Measurements from ENCODE around the gene BUD31. TPM values are rescaled to one million over a fixed set of nuclear protein-coding genes. Genes with fewer than 3 reads are reported as not detected.

Gene BUD31
- polyA plus RNA-seq, 1 donor from 2014 or later, result 162 TPM

DNA sequence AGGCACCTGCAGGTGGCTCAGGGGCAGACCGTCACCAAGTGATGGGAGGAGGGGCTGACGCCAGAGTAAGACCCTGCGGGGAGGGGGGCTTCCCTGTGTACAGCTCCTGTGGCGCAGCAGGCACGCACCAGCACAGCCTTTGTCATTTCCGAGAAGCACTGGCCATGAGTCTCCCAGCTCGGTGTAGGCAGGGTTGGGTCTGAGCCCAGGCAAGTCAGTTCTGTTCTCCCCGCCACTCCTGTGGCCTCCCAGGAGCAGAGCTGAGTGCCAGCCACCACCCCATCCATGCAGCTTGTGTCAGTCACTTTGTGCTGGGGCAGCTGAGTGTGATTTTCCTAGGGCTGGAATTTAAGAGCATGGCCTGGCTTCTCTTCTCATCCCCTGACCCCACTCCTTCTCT lies 43.2 kb downstream of the BUD31 start:
- no peaks in the 10 kb centered on the region for H3K9me3 Mint-ChIP-seq
- H3K4me1 Mint-ChIP-seq, result no peaks in the 10 kb centered on the region
- no peaks in the 10 kb centered on the region for H3K27me3 Mint-ChIP-seq
- no peak overlapping the region for H3K27ac Mint-ChIP-seq
- H3K36me3 Mint-ChIP-seq, result no peaks in the 10 kb centered on the region
- H3K4me3 Mint-ChIP-seq, result no peak overlapping the region

DNA sequence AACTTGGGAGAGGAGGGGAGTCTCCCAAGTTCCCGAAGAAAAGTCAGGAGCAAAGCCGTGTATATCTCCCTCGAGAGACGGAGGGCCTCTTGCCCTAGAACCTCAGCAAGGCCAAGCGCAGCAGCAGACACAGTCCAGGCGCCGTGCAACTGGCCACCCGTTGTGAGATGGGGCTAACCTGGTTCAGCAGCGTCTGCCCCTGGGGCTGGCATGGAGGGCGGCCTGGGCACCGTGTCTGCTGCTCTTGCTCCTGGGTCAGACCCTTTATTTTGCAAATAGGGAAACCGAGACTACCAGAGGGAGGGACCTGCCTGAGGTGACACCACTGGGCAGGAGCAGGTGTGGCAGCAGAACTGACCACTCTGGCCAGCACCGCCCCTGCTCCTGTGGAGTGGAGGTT lies 43.8 kb downstream of the BUD31 start:
- no peaks in the 10 kb centered on the region for H3K4me1 Mint-ChIP-seq
- H3K4me3 Mint-ChIP-seq, result no peak overlapping the region
- no peaks in the 10 kb centered on the region for H3K27me3 Mint-ChIP-seq
- no peaks in the 10 kb centered on the region for H3K9me3 Mint-ChIP-seq
- H3K27ac Mint-ChIP-seq, result no peak overlapping the region
- no peaks in the 10 kb centered on the region for H3K36me3 Mint-ChIP-seq

DNA sequence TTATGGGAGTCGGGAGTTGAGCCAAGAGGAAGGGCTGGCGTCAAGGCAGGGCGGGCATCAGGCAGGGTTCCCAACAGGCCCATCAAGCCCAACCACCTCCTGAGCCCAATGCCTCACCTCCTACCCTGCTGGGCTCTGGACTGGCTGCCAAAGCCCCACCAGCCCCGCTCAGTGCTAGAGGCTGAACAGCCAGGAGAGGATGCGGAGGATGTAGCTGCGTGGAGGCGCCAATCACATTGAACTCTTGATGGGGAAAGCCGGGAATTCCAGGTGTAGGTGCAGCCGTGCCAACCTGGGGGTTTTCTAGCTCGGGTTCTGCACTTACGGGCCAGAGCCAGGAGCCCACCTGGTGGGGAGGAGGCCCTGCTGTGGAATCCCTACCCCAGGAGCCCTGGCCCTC lies 44.3 kb downstream of the BUD31 start:
- no peaks in the 10 kb centered on the region for H3K36me3 Mint-ChIP-seq

DNA sequence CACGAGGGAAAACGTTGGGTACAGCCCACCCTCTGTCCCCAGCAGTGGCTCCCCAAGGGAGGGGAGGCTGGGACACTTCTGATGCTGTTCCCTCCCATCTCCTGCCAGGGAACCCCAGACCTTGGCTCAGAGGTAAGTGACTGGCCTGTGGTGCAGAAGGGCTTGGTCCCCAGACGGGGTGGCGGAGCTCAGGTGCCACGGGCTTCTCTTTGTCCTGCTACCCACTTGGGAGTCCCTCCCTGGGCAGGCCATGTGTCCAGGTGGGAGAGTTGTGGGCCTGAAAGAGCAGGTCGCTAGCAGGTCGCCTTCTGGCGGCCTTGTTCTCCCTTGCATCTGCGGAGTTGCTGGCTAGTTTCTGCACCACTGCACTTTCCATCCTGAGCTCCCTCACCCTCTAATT lies 47.1 kb downstream of the BUD31 start:
- H3K4me3 Mint-ChIP-seq, result no peak overlapping the region
- H3K27me3 Mint-ChIP-seq, result no peaks in the 10 kb centered on the region
- no peaks in the 10 kb centered on the region for H3K9me3 Mint-ChIP-seq
- peaks cover 0 to 12% (median 6%) of the 10 kb centered on the region in 3 donors for H3K4me1 Mint-ChIP-seq
- H3K27ac Mint-ChIP-seq, result peak overlapping the region in 1 of 3 donors; percentile 53
- H3K36me3 Mint-ChIP-seq, result no peaks in the 10 kb centered on the region

More for the DNA sequence above, 44.3 kb downstream of the BUD31 start:
- no peaks in the 10 kb centered on the region for H3K27me3 Mint-ChIP-seq
- H3K9me3 Mint-ChIP-seq, result no peaks in the 10 kb centered on the region
- no peak overlapping the region for H3K4me3 Mint-ChIP-seq
- H3K27ac Mint-ChIP-seq, result no peak overlapping the region
- no peaks in the 10 kb centered on the region for H3K4me1 Mint-ChIP-seq

DNA sequence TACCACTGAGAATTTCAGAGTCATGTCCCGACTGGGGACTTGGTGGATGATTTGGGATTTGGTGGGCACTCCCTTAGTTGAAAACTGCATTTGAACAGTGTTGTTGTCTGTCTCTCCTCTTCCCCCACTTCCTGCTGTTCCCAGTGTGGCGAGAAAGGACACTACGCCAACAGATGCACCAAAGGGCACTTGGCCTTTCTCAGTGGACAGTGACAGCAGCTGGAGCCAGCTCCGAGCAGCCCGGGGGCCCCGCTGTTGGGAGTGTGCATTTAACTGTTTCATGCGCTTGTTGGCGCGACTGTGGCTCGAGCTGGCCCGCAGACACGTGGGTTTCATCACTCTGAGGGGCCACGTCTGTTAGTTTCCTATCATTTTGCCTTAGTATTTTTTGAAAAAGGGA lies 47.5 kb downstream of the BUD31 start:
- no peaks in the 10 kb centered on the region for H3K9me3 Mint-ChIP-seq
- no peak overlapping the region for H3K27ac Mint-ChIP-seq
- H3K27me3 Mint-ChIP-seq, result no peaks in the 10 kb centered on the region
- no peaks in the 10 kb centered on the region for H3K36me3 Mint-ChIP-seq
- no peak overlapping the region for H3K4me3 Mint-ChIP-seq
- peaks cover 0 to 12% (median 6%) of the 10 kb centered on the region in 3 donors for H3K4me1 Mint-ChIP-seq

DNA sequence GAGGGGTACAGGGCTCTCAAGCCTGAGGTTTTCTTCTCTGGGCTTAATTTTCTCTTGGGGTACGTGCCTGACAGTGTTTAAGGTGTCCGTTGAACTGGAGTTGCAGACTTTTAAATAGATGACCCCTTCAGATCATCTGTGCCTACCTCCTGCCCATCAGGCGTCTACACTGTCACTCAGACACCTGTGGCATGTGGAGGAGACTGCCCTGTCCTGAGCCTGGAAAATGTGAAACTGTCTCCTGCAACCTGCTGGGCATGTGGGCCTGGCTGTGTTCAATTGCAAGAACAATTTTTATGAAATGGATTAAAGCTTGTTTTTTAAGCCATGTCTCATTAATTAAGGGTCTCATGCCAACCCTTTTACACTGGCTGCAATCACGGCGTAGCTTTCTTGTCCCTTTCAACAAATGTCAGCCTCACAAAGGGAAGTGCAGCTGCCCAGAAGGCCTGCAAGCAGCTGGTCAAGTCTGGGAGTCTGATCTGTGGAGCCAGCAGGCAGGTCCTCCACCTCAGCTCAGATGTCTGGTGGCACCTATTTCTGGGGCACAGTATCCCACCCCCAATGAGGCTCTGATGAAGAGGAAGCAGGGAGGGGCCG lies 48.4 kb downstream of the BUD31 start:
- Mint-ChIP-seq H3K27ac (no peak overlapping the region), H3K4me3 (no peak overlapping the region), H3K27me3 (no peaks in the 10 kb centered on the region), H3K36me3 (no peaks in the 10 kb centered on the region), H3K9me3 (no peaks in the 10 kb centered on the region), H3K4me1 (peaks cover 0 to 12% (median 6%) of the 10 kb centered on the region in 3 donors)

DNA sequence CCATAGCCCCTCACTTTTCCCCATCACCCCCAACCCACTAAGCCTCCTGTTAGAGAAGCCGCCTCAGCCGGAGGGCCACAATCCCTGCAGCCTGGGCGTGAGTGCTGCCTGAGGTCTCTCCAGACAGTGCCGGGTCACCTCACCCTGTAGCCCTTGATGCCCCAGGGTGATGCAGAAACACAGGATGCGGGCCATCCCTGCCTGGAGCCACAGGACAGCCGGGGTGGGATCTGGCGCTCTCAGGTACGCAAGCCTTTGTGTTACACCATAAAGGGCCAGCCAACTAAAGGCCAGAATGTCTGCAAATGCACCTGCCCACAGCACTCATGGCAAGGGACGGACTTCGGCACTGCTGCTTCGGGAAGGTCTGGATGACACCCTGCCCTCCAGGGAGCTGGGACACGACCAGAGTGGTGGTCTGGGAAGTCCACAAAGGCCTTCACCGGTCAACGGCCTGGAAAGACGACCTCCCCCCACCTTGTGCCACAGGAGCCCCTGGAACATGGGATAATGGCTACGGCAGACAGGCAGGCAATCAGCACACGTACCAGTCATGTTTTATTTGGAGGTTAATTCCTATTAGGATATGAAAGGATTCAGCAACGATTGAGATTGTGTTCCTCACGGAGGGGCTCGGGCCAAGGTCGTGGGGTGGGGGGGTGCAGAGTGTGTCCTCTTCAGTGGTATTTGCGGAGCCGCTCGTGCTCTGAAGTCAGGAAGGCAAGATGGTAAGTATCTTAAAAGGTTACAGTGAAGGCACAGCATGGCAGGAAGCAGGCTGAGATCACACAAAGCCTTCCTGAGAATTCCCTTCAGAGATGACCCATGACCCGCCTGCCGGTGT lies 49.1 kb downstream of the BUD31 start:
- peaks cover 0 to 12% (median 9%) of the 10 kb centered on the region in 3 donors for H3K4me1 Mint-ChIP-seq
- peaks cover 3% of the 10 kb centered on the region for H3K36me3 Mint-ChIP-seq
- no peaks in the 10 kb centered on the region for H3K9me3 Mint-ChIP-seq
- no peak overlapping the region for H3K27ac Mint-ChIP-seq
- H3K27me3 Mint-ChIP-seq, result no peaks in the 10 kb centered on the region
- H3K4me3 Mint-ChIP-seq, result no peak overlapping the region

DNA sequence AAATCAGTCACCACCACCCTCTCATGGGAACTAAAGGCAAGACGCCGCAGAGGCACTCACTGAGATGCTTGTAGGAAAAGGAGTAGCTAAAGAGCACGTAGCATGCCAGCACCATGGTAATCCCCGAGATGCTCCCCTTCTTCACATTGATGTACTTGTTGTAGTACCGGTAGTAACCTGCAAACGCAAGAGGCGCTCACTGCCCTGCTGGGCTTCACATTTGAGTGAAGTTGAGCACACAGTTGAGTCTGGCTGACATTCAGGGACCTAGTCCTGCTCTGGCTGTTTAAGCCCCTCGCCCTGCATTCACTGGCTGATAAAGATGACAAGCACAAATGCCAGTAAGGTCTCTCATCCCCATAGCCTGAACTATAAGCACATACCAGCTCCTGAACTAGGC lies 50.3 kb downstream of the BUD31 start:
- peak overlapping the region in 2 of 3 donors; percentile 16 to 45 for H3K27ac Mint-ChIP-seq

DNA sequence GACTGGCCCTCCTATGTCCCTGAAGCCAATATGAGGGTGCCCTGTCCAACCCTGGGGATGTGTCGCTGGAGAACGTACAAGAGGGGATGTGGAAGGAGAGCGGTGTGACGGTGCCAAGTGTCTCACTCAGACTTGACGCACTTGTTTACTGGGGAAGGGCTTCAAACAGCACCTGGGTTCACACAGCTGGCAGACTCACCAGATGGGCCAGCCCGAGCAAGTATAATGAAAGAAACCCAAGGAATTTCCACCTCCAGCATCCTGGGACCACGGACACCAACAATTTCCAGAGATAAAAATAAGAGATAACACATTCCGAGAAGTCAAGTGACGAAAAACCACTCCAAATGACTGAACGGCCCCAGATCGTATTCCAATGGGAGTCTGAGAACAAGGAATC lies 51.9 kb downstream of the BUD31 start:
- H3K4me1 Mint-ChIP-seq, result peaks cover 10 to 22% (median 15%) of the 10 kb centered on the region in 3 donors
- H3K27ac Mint-ChIP-seq, result no peak overlapping the region
- no peaks in the 10 kb centered on the region for H3K9me3 Mint-ChIP-seq
- H3K36me3 Mint-ChIP-seq, result peaks cover 7% of the 10 kb centered on the region
- no peaks in the 10 kb centered on the region for H3K27me3 Mint-ChIP-seq
- H3K4me3 Mint-ChIP-seq, result peak overlapping the region in 1 of 4 donors; percentile 66

More for the DNA sequence above, 50.3 kb downstream of the BUD31 start:
- H3K9me3 Mint-ChIP-seq, result no peaks in the 10 kb centered on the region
- peaks cover 2 to 16% (median 11%) of the 10 kb centered on the region in 3 donors for H3K4me1 Mint-ChIP-seq
- no peaks in the 10 kb centered on the region for H3K27me3 Mint-ChIP-seq
- H3K36me3 Mint-ChIP-seq, result peaks cover 5% of the 10 kb centered on the region
- H3K4me3 Mint-ChIP-seq, result peak overlapping the region in 1 of 4 donors; percentile 27

DNA sequence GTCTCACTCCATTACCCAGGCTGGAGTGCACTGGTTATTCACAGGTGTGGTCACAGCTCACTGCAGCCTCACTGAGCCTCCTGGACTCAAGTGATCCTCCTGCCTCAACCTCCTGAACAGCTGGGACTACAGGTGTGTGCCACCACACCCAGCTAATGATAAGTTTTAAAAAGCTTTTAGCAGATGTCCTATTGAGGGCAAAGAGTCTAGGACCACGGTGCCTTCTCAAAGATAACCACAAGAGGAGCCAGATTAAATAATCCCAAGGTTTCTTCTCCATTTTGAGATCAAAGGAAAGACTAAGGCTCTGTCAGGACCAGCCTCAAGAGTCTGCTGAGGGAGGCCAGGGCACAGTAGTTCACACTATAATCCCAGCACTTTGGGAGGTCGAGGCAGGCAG lies 52.5 kb downstream of the BUD31 start:
- Mint-ChIP-seq H3K27me3 (no peaks in the 10 kb centered on the region), H3K4me1 (peaks cover 14 to 25% (median 19%) of the 10 kb centered on the region in 3 donors), H3K9me3 (no peaks in the 10 kb centered on the region), H3K27ac (no peak overlapping the region), H3K36me3 (peaks cover 7% of the 10 kb centered on the region), H3K4me3 (peak overlapping the region in 1 of 4 donors; percentile 53)

DNA sequence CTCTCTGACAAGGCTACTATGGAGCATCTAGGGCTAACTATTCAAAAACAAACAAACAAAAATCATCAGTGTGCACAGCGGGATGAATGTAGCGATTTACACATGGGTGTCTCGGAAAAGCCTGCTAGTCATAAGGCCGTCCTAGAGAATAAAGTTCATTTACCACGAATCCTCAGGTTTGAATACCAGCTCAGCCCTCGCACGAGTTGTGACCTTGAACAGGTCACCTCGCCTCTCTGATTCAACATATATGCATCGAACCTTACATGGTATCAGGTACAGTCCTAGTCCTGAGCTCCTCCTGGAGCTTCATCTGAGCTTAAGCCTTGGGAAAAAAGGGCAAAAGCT lies 56.6 kb downstream of the BUD31 start:
- Mint-ChIP-seq H3K27ac (peak overlapping the region; percentile 75 to 96 (median 87)), H3K27me3 (no peaks in the 10 kb centered on the region), H3K9me3 (no peaks in the 10 kb centered on the region), H3K4me3 (peak overlapping the region; percentile 89 to 98 (median 94)), H3K4me1 (peaks cover 15 to 17% (median 15%) of the 10 kb centered on the region in 3 donors), H3K36me3 (peaks cover 8% of the 10 kb centered on the region)

DNA sequence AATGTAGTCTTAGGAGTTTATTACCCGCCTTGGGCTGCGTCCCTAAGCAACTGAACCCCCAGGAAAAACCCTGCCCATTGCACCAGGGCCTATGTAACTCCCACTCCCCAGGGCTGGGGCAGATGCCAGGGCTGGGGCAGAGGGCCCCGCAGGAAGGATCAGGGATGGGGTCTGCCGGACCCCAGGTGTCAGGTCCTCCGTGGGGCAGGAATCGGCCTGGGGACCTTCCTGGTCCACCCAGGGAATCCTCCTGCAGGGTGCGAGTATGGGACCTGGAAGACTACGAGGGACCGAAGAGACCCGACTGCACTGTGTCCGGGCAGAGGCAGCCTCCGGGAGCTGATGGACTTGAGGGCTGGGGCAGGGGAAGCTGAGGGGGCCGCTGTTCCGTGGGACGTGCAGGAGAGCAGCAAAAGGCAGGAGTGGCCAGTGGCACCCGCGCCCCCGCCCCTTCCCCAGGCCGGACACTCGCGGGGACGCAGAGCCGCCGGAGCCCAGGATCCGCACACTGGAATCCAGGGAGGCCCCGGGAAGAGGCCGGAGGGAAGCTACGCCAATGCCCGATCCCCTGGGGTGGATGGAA lies 59.7 kb downstream of the BUD31 start:
- Mint-ChIP-seq H3K4me3 (peak overlapping the region in 1 of 4 donors; percentile 61), H3K36me3 (peaks cover 5% of the 10 kb centered on the region), H3K9me3 (peaks cover 0 to 1% (median 0%) of the 10 kb centered on the region in 3 donors), H3K27ac (no peak overlapping the region), H3K27me3 (peaks cover 3% of the 10 kb centered on the region), H3K4me1 (peaks cover 22 to 25% (median 22%) of the 10 kb centered on the region in 3 donors)

Other genes with a start within 250 kb of the BUD31 start
- gene KPNA7, start 200.9 kb upstream of the BUD31 start, polyA plus RNA-seq, result not detected
- gene MYH16, start 136.1 kb upstream of the BUD31 start, polyA plus RNA-seq, result not detected
- 81.5 TPM for gene ARPC1A, start 83.1 kb upstream of the BUD31 start, polyA plus RNA-seq
- 728 TPM for gene ARPC1B, start 34.2 kb upstream of the BUD31 start, polyA plus RNA-seq
- 33.8 TPM for gene PDAP1, start 372 bp upstream of the BUD31 start, polyA plus RNA-seq
- 5.5 TPM for gene PTCD1, start 29.8 kb downstream of the BUD31 start, polyA plus RNA-seq
- gene CPSF4, start 30.0 kb downstream of the BUD31 start, polyA plus RNA-seq, result 28.7 TPM
- 453 TPM for gene ATP5MF, start 57.2 kb downstream of the BUD31 start, polyA plus RNA-seq
- gene ZNF789, start 63.9 kb downstream of the BUD31 start, polyA plus RNA-seq, result 4.4 TPM
- gene ZNF394, start 91.3 kb downstream of the BUD31 start, polyA plus RNA-seq, result 53.3 TPM
- gene ZKSCAN5, start 95.7 kb downstream of the BUD31 start, polyA plus RNA-seq, result 5.4 TPM
- gene FAM200A, start 143.1 kb downstream of the BUD31 start, polyA plus RNA-seq, result 4.5 TPM
- 66.9 TPM for gene ZNF655, start 149.7 kb downstream of the BUD31 start, polyA plus RNA-seq
- gene TMEM225B, start 189.3 kb downstream of the BUD31 start, polyA plus RNA-seq, result 1.6 TPM
- 11.8 TPM for gene ZSCAN25, start 208.0 kb downstream of the BUD31 start, polyA plus RNA-seq